Transverse colon (tissue), 4 donors: ENCODE results near the gene BUD13.

Experiments used
- POLR2A ChIP-seq: fragments of 450-650 bp; IDR thresholded peaks from one replicate; pipeline ENCODE4 v1.6.1; 2016; ENCODE audit warnings: antibody characterized with exemption, mild to moderate bottlenecking, moderate library complexity
- POLR2AphosphoS5 ChIP-seq, 3 donors: sonication (generic); formaldehyde crosslinking; IDR thresholded peaks; one replicate each; pipeline ENCODE4 v1.6.1; 2016; ENCODE audit warnings: antibody characterized with exemption in 3 of 3
- TF ChIP-seq, protein P1 (sequence below), 5 experiments: fragments of 200-600 bp in 3 of 5; fragments of 450-650 bp in 2 of 5; sonication (generic) in 3 of 5; IDR thresholded peaks; 1 replicate in 2 of 5; 2 replicates in 3 of 5; pipeline ENCODE4 v1.5.1; 2016 to 2017; ENCODE audit warnings: antibody characterized with exemption in 5 of 5, inconsistent platforms in 3 of 5, mild to moderate bottlenecking in 2 of 5, moderate library complexity in 1 of 5

DNA sequence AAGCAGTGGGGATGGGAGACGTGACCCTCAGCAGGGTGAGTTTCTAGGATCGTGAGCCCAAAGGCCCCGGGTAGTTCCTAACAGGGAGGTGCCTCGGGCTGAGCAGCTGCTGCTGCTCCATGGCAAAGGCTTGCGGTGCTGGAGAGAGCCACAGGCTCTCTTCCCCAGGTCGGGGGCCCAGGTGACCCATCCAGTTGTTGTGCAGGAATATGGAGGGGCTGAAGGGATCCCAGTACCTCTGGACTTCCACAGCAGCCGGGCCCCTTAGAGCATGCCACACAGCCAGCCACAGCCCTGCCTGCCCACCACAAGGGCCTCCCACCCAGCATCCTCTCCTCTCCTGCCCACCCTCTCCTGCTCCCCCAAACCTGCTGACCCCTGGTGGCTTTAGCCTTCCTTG is 49.3 kb downstream of the BUD13 start:
- no peak for TF ChIP-seq POLR2A
- TF ChIP-seq POLR2AphosphoS5 (IDR thresholded peaks at IDR 0.05) = no peak
- TF ChIP-seq, protein P1, sequence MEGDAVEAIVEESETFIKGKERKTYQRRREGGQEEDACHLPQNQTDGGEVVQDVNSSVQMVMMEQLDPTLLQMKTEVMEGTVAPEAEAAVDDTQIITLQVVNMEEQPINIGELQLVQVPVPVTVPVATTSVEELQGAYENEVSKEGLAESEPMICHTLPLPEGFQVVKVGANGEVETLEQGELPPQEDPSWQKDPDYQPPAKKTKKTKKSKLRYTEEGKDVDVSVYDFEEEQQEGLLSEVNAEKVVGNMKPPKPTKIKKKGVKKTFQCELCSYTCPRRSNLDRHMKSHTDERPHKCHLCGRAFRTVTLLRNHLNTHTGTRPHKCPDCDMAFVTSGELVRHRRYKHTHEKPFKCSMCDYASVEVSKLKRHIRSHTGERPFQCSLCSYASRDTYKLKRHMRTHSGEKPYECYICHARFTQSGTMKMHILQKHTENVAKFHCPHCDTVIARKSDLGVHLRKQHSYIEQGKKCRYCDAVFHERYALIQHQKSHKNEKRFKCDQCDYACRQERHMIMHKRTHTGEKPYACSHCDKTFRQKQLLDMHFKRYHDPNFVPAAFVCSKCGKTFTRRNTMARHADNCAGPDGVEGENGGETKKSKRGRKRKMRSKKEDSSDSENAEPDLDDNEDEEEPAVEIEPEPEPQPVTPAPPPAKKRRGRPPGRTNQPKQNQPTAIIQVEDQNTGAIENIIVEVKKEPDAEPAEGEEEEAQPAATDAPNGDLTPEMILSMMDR (IDR thresholded peaks at IDR 0.05) = no peak
